ENCODE results near the gene SLIT3. TPM values are rescaled to one million over a fixed set of nuclear protein-coding genes. Genes with fewer than 3 reads are reported as not detected.

SLIT3 gene
- total and polyA plus RNA-seq, 2 experiments from 2014 or later: 0.59 to 0.71 TPM

GRCh38 chr5:168989731-168990505 lies 311.0 kb downstream of the SLIT3 start:
- no peak; the same call in 2 of the 3 replicates for ATAC-seq
- TF ChIP-seq JUNB (IDR thresholded peaks at IDR 0.05; ENCODE audit: unreplicated experiment) (no peak), EZH2phosphoT487 (IDR thresholded peaks at IDR 0.05; ENCODE audit: unreplicated experiment) (no peak), NANOG (IDR thresholded peaks at IDR 0.05; ENCODE audit: borderline replicate concordance) (no peak), ZNF114 (CRISPR knock-in tag; IDR thresholded peaks at IDR 0.05) (no peak), ZNF331 (CRISPR knock-in tag; IDR thresholded peaks at IDR 0.05; ENCODE audit: low read depth) (no peak), EZH2 (IDR thresholded peaks at IDR 0.05; ENCODE audit: low read depth, unreplicated experiment) (no peak), CREB1 (CRISPR knock-in tag; IDR thresholded peaks at IDR 0.05; ENCODE audit: low read depth) (no peak)
- TF ChIP-seq, protein P1, sequence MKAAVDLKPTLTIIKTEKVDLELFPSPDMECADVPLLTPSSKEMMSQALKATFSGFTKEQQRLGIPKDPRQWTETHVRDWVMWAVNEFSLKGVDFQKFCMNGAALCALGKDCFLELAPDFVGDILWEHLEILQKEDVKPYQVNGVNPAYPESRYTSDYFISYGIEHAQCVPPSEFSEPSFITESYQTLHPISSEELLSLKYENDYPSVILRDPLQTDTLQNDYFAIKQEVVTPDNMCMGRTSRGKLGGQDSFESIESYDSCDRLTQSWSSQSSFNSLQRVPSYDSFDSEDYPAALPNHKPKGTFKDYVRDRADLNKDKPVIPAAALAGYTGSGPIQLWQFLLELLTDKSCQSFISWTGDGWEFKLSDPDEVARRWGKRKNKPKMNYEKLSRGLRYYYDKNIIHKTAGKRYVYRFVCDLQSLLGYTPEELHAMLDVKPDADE (IDR thresholded peaks at IDR 0.05): no peak
- TF ChIP-seq, protein P2, sequence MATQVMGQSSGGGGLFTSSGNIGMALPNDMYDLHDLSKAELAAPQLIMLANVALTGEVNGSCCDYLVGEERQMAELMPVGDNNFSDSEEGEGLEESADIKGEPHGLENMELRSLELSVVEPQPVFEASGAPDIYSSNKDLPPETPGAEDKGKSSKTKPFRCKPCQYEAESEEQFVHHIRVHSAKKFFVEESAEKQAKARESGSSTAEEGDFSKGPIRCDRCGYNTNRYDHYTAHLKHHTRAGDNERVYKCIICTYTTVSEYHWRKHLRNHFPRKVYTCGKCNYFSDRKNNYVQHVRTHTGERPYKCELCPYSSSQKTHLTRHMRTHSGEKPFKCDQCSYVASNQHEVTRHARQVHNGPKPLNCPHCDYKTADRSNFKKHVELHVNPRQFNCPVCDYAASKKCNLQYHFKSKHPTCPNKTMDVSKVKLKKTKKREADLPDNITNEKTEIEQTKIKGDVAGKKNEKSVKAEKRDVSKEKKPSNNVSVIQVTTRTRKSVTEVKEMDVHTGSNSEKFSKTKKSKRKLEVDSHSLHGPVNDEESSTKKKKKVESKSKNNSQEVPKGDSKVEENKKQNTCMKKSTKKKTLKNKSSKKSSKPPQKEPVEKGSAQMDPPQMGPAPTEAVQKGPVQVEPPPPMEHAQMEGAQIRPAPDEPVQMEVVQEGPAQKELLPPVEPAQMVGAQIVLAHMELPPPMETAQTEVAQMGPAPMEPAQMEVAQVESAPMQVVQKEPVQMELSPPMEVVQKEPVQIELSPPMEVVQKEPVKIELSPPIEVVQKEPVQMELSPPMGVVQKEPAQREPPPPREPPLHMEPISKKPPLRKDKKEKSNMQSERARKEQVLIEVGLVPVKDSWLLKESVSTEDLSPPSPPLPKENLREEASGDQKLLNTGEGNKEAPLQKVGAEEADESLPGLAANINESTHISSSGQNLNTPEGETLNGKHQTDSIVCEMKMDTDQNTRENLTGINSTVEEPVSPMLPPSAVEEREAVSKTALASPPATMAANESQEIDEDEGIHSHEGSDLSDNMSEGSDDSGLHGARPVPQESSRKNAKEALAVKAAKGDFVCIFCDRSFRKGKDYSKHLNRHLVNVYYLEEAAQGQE (IDR thresholded peaks at IDR 0.05; ENCODE audit: unreplicated experiment): no peak
- H3K4me2 ChIP-seq: 0 out of 2 replicates have a peak overlapping the region, but pooled peaks have one; percentile 26

DNA sequence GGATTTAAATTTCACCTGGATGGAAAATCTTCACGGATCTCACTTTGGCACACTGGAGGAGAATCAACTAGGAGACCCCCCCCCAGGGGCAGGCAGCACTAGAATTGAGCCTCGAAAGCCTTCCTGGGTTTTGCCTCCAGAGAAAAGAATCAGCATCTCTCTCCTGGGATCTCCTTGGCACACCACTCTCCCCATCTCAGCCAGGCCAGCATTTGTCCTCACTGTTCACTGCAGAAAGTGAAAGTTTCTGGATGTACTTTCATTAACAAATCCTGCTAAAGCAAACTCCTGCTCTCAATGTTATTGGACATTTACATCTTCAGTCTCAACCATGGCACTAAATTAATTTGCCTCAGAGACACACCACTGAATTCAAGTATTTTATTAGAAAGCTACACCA lies 312.2 kb downstream of the SLIT3 start:
- Histone ChIP-seq H3K4me3 (no peak overlapping the region), H3K4me1 (ENCODE audit: insufficient read depth) (peaks cover 30% of the 10 kb centered on the region), H3K27me3 (ENCODE audit: insufficient read depth) (no peaks in the 10 kb centered on the region), H3F3A (replicated peaks; ENCODE audit: low read depth) (no peaks in the 10 kb centered on the region), H2AFZ (no peak overlapping the region), H3K9me2 (ENCODE audit: insufficient read depth) (peaks cover 5% of the 10 kb centered on the region; the same call in 1 of the 2 replicates), H3K79me2 (replicated peaks; ENCODE audit: insufficient read depth) (no peaks in the 10 kb centered on the region), H3K4me2 (no peak overlapping the region), H4K20me1 (replicated peaks; ENCODE audit: insufficient read depth) (no peaks in the 10 kb centered on the region), H3K27ac (ENCODE audit: low read depth) (no peak overlapping the region), H3K36me3 (ENCODE audit: insufficient read depth) (no peaks in the 10 kb centered on the region)
- DNase-seq (ENCODE audit: low spot score): no peak
- no peak overlapping the region for H3K4me3 Mint-ChIP-seq
- no peak overlapping the region for H3K27ac Mint-ChIP-seq
- no peak for ATAC-seq
- no peaks in the 10 kb centered on the region for H3K9me3 Mint-ChIP-seq
- H3K4me1 Mint-ChIP-seq: peaks cover 74% of the 10 kb centered on the region
- peaks cover 10% of the 10 kb centered on the region for H3K27me3 Mint-ChIP-seq (ENCODE audit: insufficient read depth, low read depth, poor library complexity)
- H3K36me3 Mint-ChIP-seq (ENCODE audit: low read depth): no peaks in the 10 kb centered on the region
- TF ChIP-seq EZH2 (IDR thresholded peaks at IDR 0.05; ENCODE audit: low read depth, unreplicated experiment) (no peak), NANOG (IDR thresholded peaks at IDR 0.05; ENCODE audit: borderline replicate concordance) (no peak), CREB1 (CRISPR knock-in tag; IDR thresholded peaks at IDR 0.05; ENCODE audit: low read depth) (no peak), ZNF462 (CRISPR knock-in tag; IDR thresholded peaks at IDR 0.05) (no peak)

More at GRCh38 chr5:168989731-168990505, 311.0 kb downstream of the SLIT3 start:
- no peak for DNase-seq (ENCODE audit: low spot score)
- H3K4me3 ChIP-seq: no peak overlapping the region
- H3K36me3 ChIP-seq (ENCODE audit: insufficient read depth): no peaks in the 10 kb centered on the region
- Mint-ChIP-seq H3K27ac (no peak overlapping the region; the same call in 1 of the 2 replicates), H3K4me1 (peaks cover 64% of the 10 kb centered on the region), H3K4me3 (no peak overlapping the region), H3K27me3 (ENCODE audit: insufficient read depth, low read depth, poor library complexity) (peaks cover 10% of the 10 kb centered on the region), H3K9me3 (no peaks in the 10 kb centered on the region), H3K36me3 (ENCODE audit: low read depth) (no peaks in the 10 kb centered on the region)
- H3K27me3 ChIP-seq (ENCODE audit: insufficient read depth): no peaks in the 10 kb centered on the region
- H3K4me1 ChIP-seq (ENCODE audit: insufficient read depth): peaks cover 23% of the 10 kb centered on the region
- no peaks in the 10 kb centered on the region for H3K79me2 ChIP-seq (replicated peaks; ENCODE audit: insufficient read depth)
- H3F3A ChIP-seq (replicated peaks; ENCODE audit: low read depth): no peaks in the 10 kb centered on the region
- no peak overlapping the region for H3K27ac ChIP-seq (ENCODE audit: low read depth)
- no peak overlapping the region for H2AFZ ChIP-seq
- H4K20me1 ChIP-seq (replicated peaks; ENCODE audit: insufficient read depth): no peaks in the 10 kb centered on the region
- H3K9me2 ChIP-seq (ENCODE audit: insufficient read depth): peaks cover 5% of the 10 kb centered on the region; the same call in 1 of the 2 replicates

Measured in GM23338 (cell line).